Activated CD4-positive, alpha-beta memory T cell treated with anti-CD3 and anti-CD28 coated beads, Interleukin-2, amount 10 ng/mL, durations not matched to agents 7 days and 5 days (primary cell): ENCODE results near the gene HSDL2. TPM values are rescaled to one million over a fixed set of nuclear protein-coding genes. Genes with fewer than 3 reads are reported as not detected.
"Not testable (repeated sequence)": the region's sequence is repeated elsewhere in the genome, so short reads cannot be mapped to it uniquely, and the experiment has no call there.

ENCODE experiments used
- CTCF ChIA-PET: fragments of 350-600 bp; sonication (Branson Sonifier 250); formaldehyde crosslinking; loops from one replicate; lab custom pipeline; 2021; ENCODE audit warnings: antibody characterized with exemption, inconsistent platforms; lab: Charles Lee
- POLR2A ChIA-PET: fragments of 350-600 bp; sonication (Branson Sonifier 250); formaldehyde crosslinking; loops from one replicate; lab custom pipeline; 2021; ENCODE audit warnings: antibody characterized with exemption; lab: Charles Lee
- DNase-seq: peaks from one replicate; pipeline ENCODE4 v3.0.0-alpha.2; 2020
- H3K27ac Mint-ChIP-seq: one replicate; pipeline ENCODE4 v1.8.0; 2021; ENCODE audit warnings: mild to moderate bottlenecking, mixed read lengths
- H3K27me3 Mint-ChIP-seq: one replicate; pipeline ENCODE4 v1.8.0; 2021; ENCODE audit warnings: mixed read lengths
- H3K36me3 Mint-ChIP-seq: one replicate; pipeline ENCODE4 v1.8.0; 2021; ENCODE audit warnings: low read depth, mixed read lengths
- H3K4me1 Mint-ChIP-seq: one replicate; pipeline ENCODE4 v1.8.0; 2021; ENCODE audit warnings: mixed read lengths
- H3K4me3 Mint-ChIP-seq: one replicate; pipeline ENCODE4 v1.8.0; 2021; ENCODE audit warnings: mild to moderate bottlenecking, mixed read lengths
- H3K9me3 Mint-ChIP-seq: one replicate; pipeline ENCODE4 v1.8.0; 2021; ENCODE audit warnings: mixed read lengths
- total RNA-seq, 2 experiments: library from RNA; stranded (reverse); gene quantifications; one replicate each; pipeline ENCODE4 v1.2.3, GENCODE V29; 2021

Gene HSDL2
- total RNA-seq, 2 experiments from 2014 or later = 18.4 to 19.4 TPM

DNA sequence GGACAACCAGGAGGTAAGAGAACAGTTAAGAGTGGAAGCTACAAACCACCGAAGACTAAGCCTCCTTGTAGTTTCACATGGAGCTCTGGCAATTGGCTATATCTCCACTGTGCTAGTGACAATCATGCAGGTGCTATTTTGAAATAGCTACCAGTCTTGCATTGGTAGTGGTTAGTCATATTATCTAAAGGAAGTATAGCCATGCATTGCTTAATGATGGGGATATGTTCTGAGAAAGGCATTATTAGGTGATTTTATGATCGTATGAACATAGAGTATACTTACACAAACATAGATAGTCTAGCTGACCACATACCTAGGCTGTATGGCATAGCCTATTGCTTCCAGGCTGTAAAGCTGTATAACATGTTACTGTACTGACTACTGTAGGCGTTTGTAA is 28.4 kb downstream of the HSDL2 start:
- no peaks in the 10 kb centered on the region for H3K4me1 Mint-ChIP-seq
- no peak overlapping the region for H3K4me3 Mint-ChIP-seq
- H3K36me3 Mint-ChIP-seq = peaks cover 21% of the 10 kb centered on the region
- no peaks in the 10 kb centered on the region for H3K27me3 Mint-ChIP-seq
- no peaks in the 10 kb centered on the region for H3K9me3 Mint-ChIP-seq
- CTCF ChIA-PET = no interaction called here
- H3K27ac Mint-ChIP-seq = no peak overlapping the region
- no peak for DNase-seq
- POLR2A ChIA-PET = no interaction called here

DNA sequence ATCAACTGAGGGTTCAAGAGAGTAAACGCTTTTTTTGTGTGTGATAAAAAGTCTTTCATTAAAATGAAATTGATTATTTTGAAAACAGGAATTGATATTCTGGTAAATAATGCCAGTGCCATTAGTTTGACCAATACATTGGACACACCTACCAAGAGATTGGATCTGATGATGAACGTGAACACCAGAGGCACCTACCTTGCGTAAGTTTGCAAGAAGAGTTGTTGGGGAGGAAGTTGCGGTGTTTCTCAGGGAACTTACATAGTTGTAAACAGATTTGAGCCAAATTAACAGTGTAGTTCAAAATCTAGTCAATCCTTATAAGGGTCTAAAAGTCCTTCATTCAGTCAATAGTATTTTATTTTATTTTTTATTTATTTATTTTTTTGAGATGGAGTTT is 28.9 kb downstream of the HSDL2 start:
- DNase-seq = no peak
- Mint-ChIP-seq H3K36me3 (peaks cover 21% of the 10 kb centered on the region), H3K4me1 (no peaks in the 10 kb centered on the region), H3K27ac (no peak overlapping the region), H3K4me3 (no peak overlapping the region), H3K27me3 (no peaks in the 10 kb centered on the region), H3K9me3 (no peaks in the 10 kb centered on the region)
- POLR2A ChIA-PET = no interaction called here
- CTCF ChIA-PET = no interaction called here

DNA sequence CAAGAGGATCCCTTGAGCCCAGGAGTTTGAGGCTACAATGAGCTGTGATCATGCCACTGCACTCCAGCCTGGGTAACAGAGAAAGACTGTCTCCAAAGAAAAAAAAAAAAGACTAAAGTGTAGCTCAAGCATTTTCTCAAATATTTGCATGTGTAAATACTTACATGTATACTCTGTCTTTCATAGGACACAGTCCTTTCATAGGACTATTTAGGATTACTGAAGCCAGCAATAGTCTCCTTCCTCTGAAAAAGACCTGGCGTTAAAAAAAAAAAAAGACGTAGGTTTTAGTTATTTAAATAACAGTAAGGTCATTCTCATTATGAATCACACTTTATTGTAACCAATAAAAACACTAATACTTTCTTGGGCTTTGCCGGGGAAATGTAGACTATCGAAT is 29.9 kb downstream of the HSDL2 start:
- DNase-seq = no peak
- no peak overlapping the region for H3K27ac Mint-ChIP-seq
- no peaks in the 10 kb centered on the region for H3K4me1 Mint-ChIP-seq
- ChIA-PET POLR2A (no interaction called here), CTCF (no interaction called here)
- H3K9me3 Mint-ChIP-seq = no peaks in the 10 kb centered on the region
- H3K27me3 Mint-ChIP-seq = no peaks in the 10 kb centered on the region
- peaks cover 16% of the 10 kb centered on the region for H3K36me3 Mint-ChIP-seq
- no peak overlapping the region for H3K4me3 Mint-ChIP-seq

DNA sequence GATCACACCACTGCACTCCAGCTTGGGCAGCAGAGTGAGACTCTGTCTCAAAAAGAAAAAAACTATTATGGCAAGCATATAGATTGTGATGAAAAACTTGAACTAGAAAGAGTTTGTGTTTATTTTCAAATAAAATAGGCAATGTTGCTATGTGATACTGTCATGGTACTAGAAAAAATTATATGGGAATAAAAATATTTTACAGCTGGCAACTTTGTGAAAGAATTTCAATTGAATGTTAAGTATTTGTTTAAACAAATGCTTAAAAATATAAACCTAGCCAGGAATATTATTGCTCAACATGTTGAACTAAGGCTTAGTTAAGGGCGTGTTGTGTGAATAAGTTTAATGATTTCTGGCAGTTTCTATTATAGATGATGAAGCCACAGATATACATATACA is 31.7 kb downstream of the HSDL2 start:
- H3K36me3 Mint-ChIP-seq = peaks cover 16% of the 10 kb centered on the region
- H3K4me3 Mint-ChIP-seq = no peak overlapping the region
- H3K27me3 Mint-ChIP-seq = no peaks in the 10 kb centered on the region
- ChIA-PET CTCF (no interaction called here), POLR2A (no interaction called here)
- H3K27ac Mint-ChIP-seq = no peak overlapping the region
- no peak for DNase-seq
- no peaks in the 10 kb centered on the region for H3K4me1 Mint-ChIP-seq
- H3K9me3 Mint-ChIP-seq = no peaks in the 10 kb centered on the region

DNA sequence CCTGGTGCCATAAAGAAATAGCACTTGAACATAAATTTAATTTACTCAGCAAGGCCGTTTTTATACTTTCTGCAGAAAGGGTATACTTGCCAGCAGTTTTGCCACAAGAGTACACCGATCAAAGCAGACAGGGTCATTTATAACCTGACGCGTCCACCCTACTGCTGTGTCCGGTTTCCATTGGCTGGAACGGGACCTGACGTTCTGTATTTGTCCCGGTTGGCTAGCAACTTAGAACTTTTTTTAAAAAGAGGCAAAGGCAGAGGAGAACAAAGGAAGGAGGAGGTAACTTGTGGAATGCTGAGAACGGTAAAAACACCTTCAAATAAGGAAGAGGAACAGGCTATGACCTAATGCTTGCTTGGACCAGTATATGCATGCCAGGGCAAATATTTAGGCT is 33.8 kb downstream of the HSDL2 start:
- DNase-seq, H3K9me3 Mint-ChIP-seq, H3K4me3 Mint-ChIP-seq, POLR2A ChIA-PET, H3K4me1 Mint-ChIP-seq, H3K36me3 Mint-ChIP-seq, CTCF ChIA-PET, H3K27ac Mint-ChIP-seq, H3K27me3 Mint-ChIP-seq: not testable (repeated sequence)

- Mint-ChIP-seq H3K27me3 (no peaks in the 10 kb centered on the region), H3K9me3 (no peaks in the 10 kb centered on the region), H3K4me1 (no peaks in the 10 kb centered on the region), H3K27ac (no peak overlapping the region), H3K36me3 (peaks cover 5% of the 10 kb centered on the region), H3K4me3 (no peak overlapping the region)
- ChIA-PET CTCF (no interaction called here), POLR2A (no interaction called here)
- no peak for DNase-seq
Measured at GRCh38 chr9:112420208-112420607, 40.3 kb downstream of the HSDL2 start.

DNA sequence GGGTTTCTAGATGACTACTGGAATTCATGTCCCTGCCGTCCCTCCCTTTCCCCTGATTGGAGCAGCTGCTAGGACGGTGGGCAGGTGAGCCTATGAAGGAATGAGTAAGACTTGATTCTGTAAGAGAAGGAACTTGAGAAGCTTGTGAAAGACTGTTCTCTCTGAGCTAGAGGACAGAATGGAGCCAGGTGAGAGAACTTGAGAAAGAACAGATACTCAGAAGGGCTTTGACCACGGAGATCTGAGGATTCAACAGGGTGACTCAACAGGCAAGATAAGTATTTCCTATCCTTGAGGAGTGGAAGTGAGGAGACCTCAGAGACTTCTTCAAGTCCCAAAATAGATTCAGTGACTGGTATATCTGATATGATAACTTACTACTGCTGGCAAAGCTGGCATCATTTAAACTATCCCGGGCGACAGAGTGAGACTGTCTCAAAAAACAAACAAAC is 41.9 kb downstream of the HSDL2 start:
- Mint-ChIP-seq H3K4me3 (no peak overlapping the region), H3K36me3 (peaks cover 5% of the 10 kb centered on the region), H3K4me1 (no peaks in the 10 kb centered on the region), H3K27ac (no peak overlapping the region), H3K9me3 (no peaks in the 10 kb centered on the region), H3K27me3 (no peaks in the 10 kb centered on the region)
- CTCF ChIA-PET = no interaction called here
- DNase-seq = no peak
- POLR2A ChIA-PET = no interaction called here

DNA sequence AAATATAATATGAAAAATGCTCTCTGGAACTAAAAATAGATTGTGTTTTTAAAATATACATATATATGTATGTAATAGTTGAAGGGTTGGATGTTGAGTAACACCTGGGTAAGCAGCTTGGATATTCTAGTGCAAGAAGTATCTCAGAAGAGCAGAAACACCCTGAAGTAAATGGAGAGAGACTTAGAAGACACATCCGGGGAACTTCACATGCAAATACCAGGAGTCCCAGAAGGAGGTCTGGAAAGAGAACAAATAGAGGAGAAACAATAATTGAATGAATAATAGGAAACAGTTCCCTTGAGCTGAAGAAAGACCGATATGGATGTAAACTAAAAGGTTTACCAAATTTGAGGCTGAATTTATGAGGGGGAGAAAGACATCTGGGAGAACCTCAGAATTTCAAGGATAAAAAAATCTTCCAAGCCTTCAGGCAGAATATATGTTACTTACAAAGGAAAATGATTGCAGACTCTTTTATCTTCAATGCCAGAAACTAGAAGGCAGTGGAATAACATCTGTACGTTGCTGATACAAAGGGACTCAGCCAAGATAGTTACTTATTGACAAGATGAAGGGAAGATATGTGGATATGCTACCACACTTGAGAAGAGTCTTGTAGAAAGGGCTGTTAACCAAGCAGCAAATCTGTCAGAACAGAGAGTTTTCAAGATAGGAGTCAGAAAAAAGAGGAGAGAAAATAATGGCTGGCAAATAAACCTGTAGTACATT is 42.7 kb downstream of the HSDL2 start:
- DNase-seq = no peak
- no peak overlapping the region for H3K27ac Mint-ChIP-seq
- POLR2A ChIA-PET = no interaction called here
- H3K9me3 Mint-ChIP-seq = no peaks in the 10 kb centered on the region
- H3K4me1 Mint-ChIP-seq = no peaks in the 10 kb centered on the region
- CTCF ChIA-PET = no interaction called here
- peaks cover 5% of the 10 kb centered on the region for H3K36me3 Mint-ChIP-seq
- no peak overlapping the region for H3K4me3 Mint-ChIP-seq
- no peaks in the 10 kb centered on the region for H3K27me3 Mint-ChIP-seq

DNA sequence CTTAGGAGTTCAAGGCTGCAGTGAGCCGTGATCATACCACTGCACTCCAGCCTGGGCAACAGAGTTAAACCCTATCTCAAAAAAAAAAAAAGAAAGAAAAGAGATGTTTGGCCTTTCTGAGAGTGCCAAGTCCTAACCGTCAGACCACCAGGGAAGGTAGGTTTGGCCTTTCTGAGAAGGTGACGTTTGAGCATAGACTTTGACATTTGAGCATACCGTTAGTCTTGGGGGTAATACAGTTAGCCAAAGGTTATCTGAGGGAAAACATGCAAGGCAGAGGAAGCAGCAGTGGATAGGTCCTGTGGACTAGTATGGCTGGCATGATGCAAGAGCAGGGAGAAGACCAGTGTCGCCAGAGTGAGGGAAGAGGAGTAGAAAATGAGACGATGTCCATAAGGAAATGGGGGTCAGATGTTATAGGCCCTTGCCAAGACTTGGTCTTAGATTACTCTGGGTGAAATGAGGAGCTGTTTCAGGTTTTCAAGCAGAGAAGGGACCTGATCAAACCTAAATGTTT is 50.2 kb downstream of the HSDL2 start:
- POLR2A ChIA-PET = no interaction called here
- Mint-ChIP-seq H3K4me3 (no peak overlapping the region), H3K9me3 (no peaks in the 10 kb centered on the region), H3K36me3 (peaks cover 7% of the 10 kb centered on the region), H3K27ac (no peak overlapping the region), H3K4me1 (no peaks in the 10 kb centered on the region), H3K27me3 (no peaks in the 10 kb centered on the region)
- DNase-seq = no peak
- CTCF ChIA-PET = no interaction called here

DNA sequence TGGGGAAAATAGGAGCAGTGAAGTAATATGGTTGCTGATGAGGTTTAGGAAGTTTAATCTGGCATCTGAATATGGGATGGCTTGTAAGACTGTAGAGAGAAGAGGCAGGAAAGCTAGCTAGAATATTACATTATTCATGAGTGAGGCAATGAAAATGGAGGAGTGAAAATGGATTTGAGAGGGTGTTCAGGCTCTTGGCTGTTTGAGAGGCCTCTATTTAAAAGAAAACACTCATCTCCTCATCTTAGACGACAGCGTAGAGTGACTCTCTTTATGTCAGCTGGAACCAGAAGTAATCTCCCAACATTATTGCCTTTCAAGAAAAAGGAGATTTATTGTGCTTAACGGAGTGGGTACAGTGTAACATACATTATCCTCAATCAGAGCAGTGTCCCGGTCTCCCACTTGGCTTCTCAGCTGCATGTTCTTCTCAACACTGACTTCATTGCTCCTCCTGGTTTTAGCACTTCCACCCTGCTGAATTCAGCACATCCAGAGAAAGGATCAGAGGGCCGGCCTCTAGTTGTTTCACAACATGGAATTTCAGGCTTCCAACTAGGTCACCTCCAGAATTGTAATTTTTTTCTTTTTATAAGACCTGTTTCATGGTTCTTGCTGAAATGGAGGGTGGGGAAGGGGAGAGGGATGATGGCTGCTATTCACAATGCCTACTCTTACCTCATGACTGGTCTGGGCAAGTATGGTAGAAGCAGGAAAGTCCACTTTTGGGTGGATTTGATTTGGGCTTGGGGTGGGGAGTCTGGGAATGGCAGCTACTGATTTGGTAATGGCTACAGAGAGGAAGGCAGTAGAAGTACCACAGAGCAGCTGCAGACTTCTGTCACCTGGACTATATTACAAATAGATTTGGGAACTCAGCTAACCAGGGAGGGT is 53.8 kb downstream of the HSDL2 start:
- ChIA-PET POLR2A (no interaction called here), CTCF (no interaction called here)
- no peaks in the 10 kb centered on the region for H3K27me3 Mint-ChIP-seq
- no peak overlapping the region for H3K27ac Mint-ChIP-seq
- no peak for DNase-seq
- H3K4me3 Mint-ChIP-seq = no peak overlapping the region
- H3K36me3 Mint-ChIP-seq = peaks cover 7% of the 10 kb centered on the region
- H3K4me1 Mint-ChIP-seq = no peaks in the 10 kb centered on the region
- H3K9me3 Mint-ChIP-seq = no peaks in the 10 kb centered on the region

- CTCF ChIA-PET = no interaction called here
- Mint-ChIP-seq H3K4me3 (no peak overlapping the region), H3K27ac (no peak overlapping the region), H3K27me3 (no peaks in the 10 kb centered on the region), H3K4me1 (no peaks in the 10 kb centered on the region), H3K9me3 (no peaks in the 10 kb centered on the region), H3K36me3 (peaks cover 7% of the 10 kb centered on the region)
- no peak for DNase-seq
- POLR2A ChIA-PET = no interaction called here
Measured at GRCh38 chr9:112434487-112434886, 54.6 kb downstream of the HSDL2 start.

DNA sequence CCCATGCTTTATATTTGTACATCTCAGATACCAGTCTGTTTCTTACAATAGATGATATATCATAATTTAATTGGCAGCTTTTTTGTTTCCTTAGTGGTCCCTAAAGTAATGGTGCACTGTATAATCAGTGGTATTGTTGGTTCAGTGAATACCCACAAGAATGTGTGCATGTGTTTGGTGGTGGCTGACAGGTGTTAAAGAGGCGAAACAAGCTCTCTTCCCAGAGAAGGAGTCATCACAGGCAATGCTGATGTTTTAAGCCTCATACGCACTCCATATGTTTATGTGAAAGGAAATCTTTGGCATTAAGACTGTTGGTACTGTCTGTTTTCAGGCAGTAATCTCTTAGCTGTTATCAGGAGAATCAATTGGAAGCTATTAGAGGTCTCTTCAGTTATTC is 57.5 kb downstream of the HSDL2 start:
- Mint-ChIP-seq H3K9me3 (no peaks in the 10 kb centered on the region), H3K27ac (no peak overlapping the region), H3K36me3 (peaks cover 7% of the 10 kb centered on the region), H3K4me1 (no peaks in the 10 kb centered on the region), H3K4me3 (no peak overlapping the region), H3K27me3 (no peaks in the 10 kb centered on the region)
- ChIA-PET POLR2A (no interaction called here), CTCF (no interaction called here)
- DNase-seq = no peak

- Mint-ChIP-seq H3K36me3 (peaks cover under 1% of the 10 kb centered on the region), H3K27ac (no peak overlapping the region), H3K27me3 (no peaks in the 10 kb centered on the region), H3K4me1 (no peaks in the 10 kb centered on the region), H3K4me3 (no peak overlapping the region), H3K9me3 (no peaks in the 10 kb centered on the region)
- no peak for DNase-seq
- ChIA-PET CTCF (interaction anchor here (0.6 to 1.9 kb wide), 2 partner anchors 354 to 378 kb away, joined by 5 to 8 read pairs; no protein-coding TSS in a partner anchor), POLR2A (interaction anchor here (1.6 kb wide), 1 partner anchor 11 kb away, joined by 3 read pairs; no protein-coding TSS in a partner anchor)
Measured at GRCh38 chr9:112439171-112439570, 59.3 kb downstream of the HSDL2 start.
